Liver (tissue), 9 donors: ENCODE data around the gene CNTN1. TPM values are rescaled to one million over a fixed set of nuclear protein-coding genes. Genes with fewer than 3 reads are reported as not detected.

Source experiments
- DNase-seq: peaks from one replicate; pipeline ENCODE4 v3.0.0-alpha.2; 2017; ENCODE audit warnings: low spot score
- H3K27ac ChIP-seq, 2 donors: one replicate each; pipeline ENCODE4 v1.7.0; 2013; ENCODE audit warnings: inconsistent platforms in 2 of 2, low read length in 2 of 2, control low read depth in 1 of 2, low read depth in 1 of 2, mild to moderate bottlenecking in 1 of 2
- H3K27me3 ChIP-seq, 4 donors: one replicate each; pipeline versions ENCODE4 v1.6.1 to v1.7.0; 2013; ENCODE audit warnings: low read length in 3 of 4, inconsistent platforms in 1 of 4, mild to moderate bottlenecking in 1 of 4, moderate library complexity in 1 of 4; ENCODE audit not compliant: control insufficient read depth in 4 of 4, insufficient read depth in 4 of 4
- H3K36me3 ChIP-seq, 4 donors: one replicate each; pipeline versions ENCODE4 v1.6.1 to v1.7.0; 2013; ENCODE audit warnings: low read length in 3 of 4, mild to moderate bottlenecking in 3 of 4, low read depth in 1 of 4, moderate library complexity in 1 of 4; ENCODE audit not compliant: control insufficient read depth in 4 of 4, insufficient read depth in 3 of 4
- H3K4me1 ChIP-seq, 4 donors: one replicate each; pipeline versions ENCODE4 v1.6.1 to v1.7.0; 2013; ENCODE audit warnings: low read length in 3 of 4, mild to moderate bottlenecking in 3 of 4, moderate library complexity in 1 of 4; ENCODE audit not compliant: control insufficient read depth in 4 of 4, insufficient read depth in 4 of 4
- H3K4me3 ChIP-seq, 3 donors: one replicate each; pipeline versions ENCODE4 v1.6.1 to v1.7.0; 2013; ENCODE audit warnings: low read length in 3 of 3, control low read depth in 1 of 3, low read depth in 1 of 3, mild to moderate bottlenecking in 1 of 3
- H3K9ac ChIP-seq, 2 donors: one replicate each; pipeline ENCODE4 v1.7.0; 2013; ENCODE audit warnings: low read length in 2 of 2, mild to moderate bottlenecking in 2 of 2, moderate library complexity in 2 of 2, control low read depth in 1 of 2, low read depth in 1 of 2
- H3K9me3 ChIP-seq, 4 donors: one replicate each; pipeline versions ENCODE4 v1.6.1 to v1.7.0; 2013; ENCODE audit warnings: low read length in 3 of 4; ENCODE audit not compliant: control insufficient read depth in 4 of 4
- EGR1 ChIP-seq, 2 donors: IDR thresholded peaks; 2 replicates each; pipeline ENCODE4 v1.6.1; 2016 to 2018; ENCODE audit warnings: antibody characterized with exemption in 2 of 2, low read depth in 2 of 2
- FOXA1 ChIP-seq: IDR thresholded peaks from 2 replicates; pipeline ENCODE4 v1.6.1; 2016; ENCODE audit warnings: antibody characterized with exemption
- FOXA2 ChIP-seq: IDR thresholded peaks from 2 replicates; pipeline ENCODE4 v1.6.1; 2016; ENCODE audit warnings: antibody characterized with exemption
- GABPA ChIP-seq, 2 donors: IDR thresholded peaks in 1 of 2; conservative IDR thresholded peaks in 1 of 2; 2 replicates each; pipeline ENCODE4 v1.6.1; 2016; ENCODE audit warnings: antibody characterized with exemption in 2 of 2, mild to moderate bottlenecking in 1 of 2, moderate library complexity in 1 of 2
- HNF4A ChIP-seq, 2 donors: conservative IDR thresholded peaks; 2 replicates each; pipeline ENCODE4 v1.6.1; 2016; ENCODE audit warnings: antibody characterized with exemption in 2 of 2, mild to moderate bottlenecking in 2 of 2
- HNF4G ChIP-seq: IDR thresholded peaks from 2 replicates; pipeline ENCODE4 v1.6.1; 2016; ENCODE audit warnings: antibody characterized with exemption
- JUND ChIP-seq, 2 donors: IDR thresholded peaks; 2 replicates each; pipeline ENCODE4 v1.6.1; 2016; ENCODE audit warnings: antibody characterized with exemption in 2 of 2
- NR2F2 ChIP-seq: IDR thresholded peaks from 2 replicates; pipeline ENCODE4 v1.6.1; 2016; ENCODE audit warnings: antibody characterized with exemption
- RAD21 ChIP-seq, 2 donors: IDR thresholded peaks; 2 replicates each; pipeline ENCODE4 v1.6.1; 2016; ENCODE audit warnings: antibody characterized with exemption in 2 of 2, mild to moderate bottlenecking in 2 of 2
- RXRA ChIP-seq, 2 donors: IDR thresholded peaks; 2 replicates each; pipeline ENCODE4 v1.6.1; 2017 to 2018; ENCODE audit warnings: antibody characterized with exemption in 2 of 2, mild to moderate bottlenecking in 1 of 2
- SP1 ChIP-seq: IDR thresholded peaks from 2 replicates; pipeline ENCODE4 v1.6.1; 2018; ENCODE audit warnings: antibody characterized with exemption, mild to moderate bottlenecking
- TAF1 ChIP-seq: conservative IDR thresholded peaks from 2 replicates; pipeline ENCODE4 v1.6.1; 2016; ENCODE audit warnings: antibody characterized with exemption, mild to moderate bottlenecking
- YY1 ChIP-seq: IDR thresholded peaks from 2 replicates; pipeline ENCODE4 v1.6.1; 2016; ENCODE audit warnings: antibody characterized with exemption, mild to moderate bottlenecking
- WGBS: extraction: QIAGEN DNeasy Blood & Tissue Kit; methylation state at CpG from one replicate; pipeline ENCODE4 v1.1.7; 2013; 5-methylcytosine and 5-hydroxymethylcytosine counted together
- polyA plus RNA-seq, 2 donors: library from polyadenylated mRNA; stranded (reverse) in 1 of 2; unstranded in 1 of 2; fragments of 200-250 nt in 1 of 2; fragments of >200 nt in 1 of 2; fragmentation: Nextera tagmentation in 1 of 2; extraction: Ambion mirVana in 1 of 2; gene quantifications; one replicate each; pipeline versions ENCODE4 v1.2.1 to v1.2.3, GENCODE V29; 2013 to 2015
- total RNA-seq, 2 donors: library from RNA; depleted of rRNA; stranded (reverse); fragments of >200 nt; gene quantifications; one replicate each; pipeline ENCODE4 v1.2.3, GENCODE V29; 2014
- TF ChIP-seq, protein P1 (sequence below): fragments of 150-350 bp; IDR thresholded peaks from 2 replicates; pipeline ENCODE4 v1.5.1; 2017; ENCODE audit warnings: improper control_type of control experiment, low read depth, low read length; ENCODE audit not compliant: missing input control
- TF ChIP-seq, protein P2 (sequence below): IDR thresholded peaks from 2 replicates; pipeline ENCODE4 v1.6.1; 2016; ENCODE audit warnings: antibody characterized with exemption, mild to moderate bottlenecking
- TF ChIP-seq, protein P3 (sequence below): IDR thresholded peaks from 2 replicates; pipeline ENCODE4 v1.6.1; 2016; ENCODE audit warnings: antibody characterized with exemption
- TF ChIP-seq, protein P4 (sequence below): IDR thresholded peaks from 2 replicates; pipeline ENCODE4 v1.6.1; 2016; ENCODE audit warnings: antibody characterized with exemption
- TF ChIP-seq, protein P5 (sequence below): IDR thresholded peaks from 2 replicates; pipeline ENCODE4 v1.6.1; 2016; ENCODE audit warnings: antibody characterized with exemption
- donor health status: healthy.
- donor health status: healthy.
- donor health status: healthy.
- donor health status: healthy.
- donor health status: healthy.

CNTN1 gene
- total and polyA plus RNA-seq, 4 donors, result 0.03 to 1.2 (median 0.43) TPM

DNA sequence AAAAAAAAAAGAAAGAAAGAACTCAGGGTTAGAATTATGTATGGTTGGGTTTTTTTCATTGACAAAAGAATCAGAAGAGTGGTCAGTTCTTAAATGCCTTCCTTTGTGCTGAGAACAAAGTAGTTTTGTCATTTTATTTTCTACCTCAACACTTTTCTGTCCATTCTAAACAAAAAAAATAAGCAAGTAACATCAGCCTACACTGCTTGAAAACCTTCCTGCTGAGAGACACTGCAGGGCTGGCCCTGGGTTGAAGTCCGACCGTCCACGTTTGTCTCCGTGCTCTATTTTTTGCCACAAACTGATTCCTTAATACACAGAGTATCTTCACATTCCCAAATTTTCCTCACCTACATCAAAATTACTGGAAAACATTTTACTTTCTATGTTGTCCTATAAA, 284.3 kb downstream of the CNTN1 start:
- TF ChIP-seq, protein P1, sequence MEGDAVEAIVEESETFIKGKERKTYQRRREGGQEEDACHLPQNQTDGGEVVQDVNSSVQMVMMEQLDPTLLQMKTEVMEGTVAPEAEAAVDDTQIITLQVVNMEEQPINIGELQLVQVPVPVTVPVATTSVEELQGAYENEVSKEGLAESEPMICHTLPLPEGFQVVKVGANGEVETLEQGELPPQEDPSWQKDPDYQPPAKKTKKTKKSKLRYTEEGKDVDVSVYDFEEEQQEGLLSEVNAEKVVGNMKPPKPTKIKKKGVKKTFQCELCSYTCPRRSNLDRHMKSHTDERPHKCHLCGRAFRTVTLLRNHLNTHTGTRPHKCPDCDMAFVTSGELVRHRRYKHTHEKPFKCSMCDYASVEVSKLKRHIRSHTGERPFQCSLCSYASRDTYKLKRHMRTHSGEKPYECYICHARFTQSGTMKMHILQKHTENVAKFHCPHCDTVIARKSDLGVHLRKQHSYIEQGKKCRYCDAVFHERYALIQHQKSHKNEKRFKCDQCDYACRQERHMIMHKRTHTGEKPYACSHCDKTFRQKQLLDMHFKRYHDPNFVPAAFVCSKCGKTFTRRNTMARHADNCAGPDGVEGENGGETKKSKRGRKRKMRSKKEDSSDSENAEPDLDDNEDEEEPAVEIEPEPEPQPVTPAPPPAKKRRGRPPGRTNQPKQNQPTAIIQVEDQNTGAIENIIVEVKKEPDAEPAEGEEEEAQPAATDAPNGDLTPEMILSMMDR, result no peak
- no peak for TF ChIP-seq RXRA (IDR thresholded peaks at IDR 0.05)
- TF ChIP-seq, protein P2, sequence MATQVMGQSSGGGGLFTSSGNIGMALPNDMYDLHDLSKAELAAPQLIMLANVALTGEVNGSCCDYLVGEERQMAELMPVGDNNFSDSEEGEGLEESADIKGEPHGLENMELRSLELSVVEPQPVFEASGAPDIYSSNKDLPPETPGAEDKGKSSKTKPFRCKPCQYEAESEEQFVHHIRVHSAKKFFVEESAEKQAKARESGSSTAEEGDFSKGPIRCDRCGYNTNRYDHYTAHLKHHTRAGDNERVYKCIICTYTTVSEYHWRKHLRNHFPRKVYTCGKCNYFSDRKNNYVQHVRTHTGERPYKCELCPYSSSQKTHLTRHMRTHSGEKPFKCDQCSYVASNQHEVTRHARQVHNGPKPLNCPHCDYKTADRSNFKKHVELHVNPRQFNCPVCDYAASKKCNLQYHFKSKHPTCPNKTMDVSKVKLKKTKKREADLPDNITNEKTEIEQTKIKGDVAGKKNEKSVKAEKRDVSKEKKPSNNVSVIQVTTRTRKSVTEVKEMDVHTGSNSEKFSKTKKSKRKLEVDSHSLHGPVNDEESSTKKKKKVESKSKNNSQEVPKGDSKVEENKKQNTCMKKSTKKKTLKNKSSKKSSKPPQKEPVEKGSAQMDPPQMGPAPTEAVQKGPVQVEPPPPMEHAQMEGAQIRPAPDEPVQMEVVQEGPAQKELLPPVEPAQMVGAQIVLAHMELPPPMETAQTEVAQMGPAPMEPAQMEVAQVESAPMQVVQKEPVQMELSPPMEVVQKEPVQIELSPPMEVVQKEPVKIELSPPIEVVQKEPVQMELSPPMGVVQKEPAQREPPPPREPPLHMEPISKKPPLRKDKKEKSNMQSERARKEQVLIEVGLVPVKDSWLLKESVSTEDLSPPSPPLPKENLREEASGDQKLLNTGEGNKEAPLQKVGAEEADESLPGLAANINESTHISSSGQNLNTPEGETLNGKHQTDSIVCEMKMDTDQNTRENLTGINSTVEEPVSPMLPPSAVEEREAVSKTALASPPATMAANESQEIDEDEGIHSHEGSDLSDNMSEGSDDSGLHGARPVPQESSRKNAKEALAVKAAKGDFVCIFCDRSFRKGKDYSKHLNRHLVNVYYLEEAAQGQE, result no peak
- TF ChIP-seq SP1, result no peak
- TF ChIP-seq, protein P3, sequence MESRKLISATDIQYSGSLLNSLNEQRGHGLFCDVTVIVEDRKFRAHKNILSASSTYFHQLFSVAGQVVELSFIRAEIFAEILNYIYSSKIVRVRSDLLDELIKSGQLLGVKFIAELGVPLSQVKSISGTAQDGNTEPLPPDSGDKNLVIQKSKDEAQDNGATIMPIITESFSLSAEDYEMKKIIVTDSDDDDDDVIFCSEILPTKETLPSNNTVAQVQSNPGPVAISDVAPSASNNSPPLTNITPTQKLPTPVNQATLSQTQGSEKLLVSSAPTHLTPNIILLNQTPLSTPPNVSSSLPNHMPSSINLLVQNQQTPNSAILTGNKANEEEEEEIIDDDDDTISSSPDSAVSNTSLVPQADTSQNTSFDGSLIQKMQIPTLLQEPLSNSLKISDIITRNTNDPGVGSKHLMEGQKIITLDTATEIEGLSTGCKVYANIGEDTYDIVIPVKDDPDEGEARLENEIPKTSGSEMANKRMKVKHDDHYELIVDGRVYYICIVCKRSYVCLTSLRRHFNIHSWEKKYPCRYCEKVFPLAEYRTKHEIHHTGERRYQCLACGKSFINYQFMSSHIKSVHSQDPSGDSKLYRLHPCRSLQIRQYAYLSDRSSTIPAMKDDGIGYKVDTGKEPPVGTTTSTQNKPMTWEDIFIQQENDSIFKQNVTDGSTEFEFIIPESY, result no peak
- TF ChIP-seq RAD21 (IDR thresholded peaks at IDR 0.05), result no peak
- TF ChIP-seq FOXA1, result no peak
- no peak for TF ChIP-seq NR2F2
- TF ChIP-seq, protein P4, sequence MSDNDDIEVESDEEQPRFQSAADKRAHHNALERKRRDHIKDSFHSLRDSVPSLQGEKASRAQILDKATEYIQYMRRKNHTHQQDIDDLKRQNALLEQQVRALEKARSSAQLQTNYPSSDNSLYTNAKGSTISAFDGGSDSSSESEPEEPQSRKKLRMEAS, result no peak
- TF ChIP-seq HNF4A (conservative IDR thresholded peaks at IDR 0.05), result no peak
- TF ChIP-seq JUND (IDR thresholded peaks at IDR 0.05), result no peak
- no peak for TF ChIP-seq FOXA2
- no peak for TF ChIP-seq EGR1 (IDR thresholded peaks at IDR 0.05; ENCODE audit: low read depth in 2 of 2)
- no peak for TF ChIP-seq TAF1
- TF ChIP-seq YY1, result no peak
- TF ChIP-seq GABPA (IDR thresholded peaks at IDR 0.05 in 1 of 2, conservative IDR thresholded peaks at IDR 0.05 in 1 of 2), result no peak
- TF ChIP-seq, protein P5, sequence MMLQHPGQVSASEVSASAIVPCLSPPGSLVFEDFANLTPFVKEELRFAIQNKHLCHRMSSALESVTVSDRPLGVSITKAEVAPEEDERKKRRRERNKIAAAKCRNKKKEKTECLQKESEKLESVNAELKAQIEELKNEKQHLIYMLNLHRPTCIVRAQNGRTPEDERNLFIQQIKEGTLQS, result no peak
- TF ChIP-seq HNF4G, result no peak
- Histone ChIP-seq H3K9ac (no peak overlapping the region), H3K27me3 (peaks cover 0 to 3% (median 1%) of the 10 kb centered on the region in 4 donors), H3K4me1 (no peaks in the 10 kb centered on the region), H3K9me3 (no peaks in the 10 kb centered on the region), H3K36me3 (no peaks in the 10 kb centered on the region), H3K27ac (no peak overlapping the region), H3K4me3 (no peak overlapping the region)
- WGBS, result 77% methylated on average over 4 of the region's 4 CpGs
- DNase-seq, result no peak
